DMS53 treated with DMSO at 0.1 percent for 48 hours (cell line): ENCODE measurements around the gene AFF3.
"Not testable (repeated sequence)": the region's sequence is repeated elsewhere in the genome, so short reads cannot be mapped to it uniquely, and the experiment has no call there.

Experiments used
- DNase-seq: peaks from one replicate; lab custom pipeline; 2025; ENCODE audit not compliant: unreplicated experiment; lab: John Stamatoyannopoulos, UW

The AFF3 gene

DNA sequence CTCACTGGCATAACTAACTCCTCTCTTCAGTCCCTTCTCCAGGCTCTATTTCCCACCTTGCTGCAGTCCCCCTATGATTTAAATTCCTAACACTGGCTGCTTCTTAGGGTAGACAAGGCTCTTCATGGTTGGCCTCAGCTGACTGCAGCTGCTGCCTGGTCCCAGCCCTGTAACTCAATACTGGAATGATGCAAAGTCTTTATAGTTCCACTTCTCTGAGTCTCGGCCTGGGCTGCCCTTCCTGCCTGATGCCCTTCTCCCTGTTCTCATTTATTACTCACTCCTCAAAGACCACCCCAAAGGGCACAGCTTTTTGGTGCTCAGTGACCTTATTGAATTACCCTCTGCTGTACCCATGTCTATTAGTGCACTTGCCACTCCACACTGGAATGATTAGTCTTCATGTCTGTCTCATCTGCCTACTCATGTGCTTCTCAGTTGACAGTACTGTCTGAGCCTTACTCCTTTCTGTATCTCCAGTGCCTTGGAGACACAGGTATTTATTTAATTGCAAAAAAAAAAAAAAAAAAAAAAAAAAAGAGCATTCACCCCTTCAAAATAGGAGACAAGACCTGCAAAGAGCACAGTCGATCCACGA is 453.1 kb downstream of the AFF3 start:
- peak; percentile 45 for DNase-seq

DNA sequence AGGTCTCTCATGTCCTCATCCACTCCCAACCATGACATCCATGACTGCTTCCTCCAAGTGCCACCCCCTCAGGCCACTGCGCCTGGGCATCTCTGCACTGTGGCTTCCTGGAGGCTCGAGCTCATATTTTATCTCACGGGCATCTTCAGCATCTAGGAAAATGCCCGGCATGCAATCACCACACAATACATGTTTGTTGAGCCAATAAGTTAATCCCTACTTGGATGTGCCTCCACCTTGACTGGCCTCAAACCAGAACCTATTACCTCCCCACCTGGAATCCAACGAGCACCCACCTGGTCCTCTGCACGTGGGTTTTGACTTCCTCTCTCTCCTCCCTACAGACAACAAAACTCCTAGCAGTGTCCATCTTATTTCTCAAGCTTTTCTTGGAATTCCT is 453.7 kb downstream of the AFF3 start:
- no peak for DNase-seq

GRCh38 chr2:99682275-99683060 is 459.9 kb downstream of the AFF3 start:
- DNase-seq = no peak

GRCh38 chr2:99680946-99681345 is 461.4 kb downstream of the AFF3 start:
- DNase-seq = no peak

- DNase-seq = no peak
These were observed 462.9 kb downstream of the AFF3 start for GRCh38 chr2:99679518-99679917.

- no peak for DNase-seq
These were observed 463.8 kb downstream of the AFF3 start for GRCh38 chr2:99678625-99679024.

DNA sequence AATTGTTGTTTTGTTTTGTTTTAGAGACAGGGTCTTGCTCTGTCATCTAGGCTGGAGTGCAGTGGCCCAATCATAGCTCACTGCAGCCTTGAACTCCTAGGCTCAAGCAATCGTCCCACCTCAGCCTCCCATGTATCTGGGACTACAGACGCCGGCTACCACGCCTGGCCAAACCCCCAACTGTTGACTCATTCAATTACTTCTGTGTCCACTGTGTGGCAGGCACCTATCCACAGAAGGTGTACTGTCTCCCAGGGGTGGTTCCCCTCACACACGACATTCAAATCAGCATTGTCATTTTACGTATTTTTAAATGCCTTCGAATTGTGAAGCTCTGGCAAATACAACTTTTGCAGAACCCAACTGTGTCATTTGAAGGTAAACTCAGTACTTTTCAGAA is 464.6 kb downstream of the AFF3 start:
- DNase-seq = no peak

- DNase-seq = no peak
These were observed 467.2 kb downstream of the AFF3 start for GRCh38 chr2:99675130-99675661.

DNA sequence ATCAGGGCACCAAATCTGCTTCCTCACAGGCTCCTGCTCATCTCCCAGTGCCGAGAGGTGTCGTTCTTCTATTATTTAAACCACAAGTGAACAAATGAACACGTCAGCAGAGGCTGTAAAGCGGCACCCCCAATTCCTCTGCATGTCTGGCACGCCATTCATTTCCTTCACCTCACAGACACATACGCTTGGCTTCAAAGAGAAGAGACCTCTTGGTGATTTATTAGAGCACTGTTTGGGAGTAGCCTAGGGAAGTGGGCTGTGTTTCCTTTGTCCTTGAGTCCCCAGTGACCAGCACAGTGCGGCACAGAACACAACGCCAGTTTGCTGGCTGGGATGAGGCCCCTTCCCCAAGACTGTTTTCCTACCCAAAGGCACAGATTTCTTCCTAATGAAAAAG is 468.3 kb downstream of the AFF3 start:
- DNase-seq = no peak

DNA sequence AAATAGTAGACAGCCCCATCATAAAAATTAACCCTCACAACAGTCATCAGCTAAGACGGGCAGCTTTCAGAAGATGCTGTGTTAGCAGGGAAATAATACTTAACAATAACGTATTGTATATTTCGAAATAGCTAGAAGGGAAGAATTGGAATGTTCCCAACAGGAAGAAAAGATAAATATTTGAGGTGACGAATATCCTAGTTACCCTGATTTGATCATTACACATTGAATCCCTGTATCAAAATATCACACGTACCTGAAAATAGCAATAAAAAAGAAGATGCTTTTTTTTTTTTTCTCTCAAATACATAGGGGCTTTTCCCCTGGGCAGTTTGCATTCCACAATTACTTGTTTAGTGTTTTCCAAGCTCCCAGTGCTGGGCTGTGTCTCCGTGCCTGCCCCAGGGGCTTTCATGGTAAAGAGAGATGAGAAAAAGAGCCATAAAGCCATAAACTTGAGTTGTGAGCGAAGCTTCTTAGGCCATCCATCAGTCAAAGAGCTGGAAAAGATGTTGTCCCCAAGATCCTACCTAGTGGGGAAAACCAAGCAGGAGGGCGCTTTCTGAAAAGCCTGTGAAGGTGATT is 469.5 kb downstream of the AFF3 start:
- no peak for DNase-seq

GRCh38 chr2:99670768-99671734 is 471.3 kb downstream of the AFF3 start:
- no peak for DNase-seq

DNA sequence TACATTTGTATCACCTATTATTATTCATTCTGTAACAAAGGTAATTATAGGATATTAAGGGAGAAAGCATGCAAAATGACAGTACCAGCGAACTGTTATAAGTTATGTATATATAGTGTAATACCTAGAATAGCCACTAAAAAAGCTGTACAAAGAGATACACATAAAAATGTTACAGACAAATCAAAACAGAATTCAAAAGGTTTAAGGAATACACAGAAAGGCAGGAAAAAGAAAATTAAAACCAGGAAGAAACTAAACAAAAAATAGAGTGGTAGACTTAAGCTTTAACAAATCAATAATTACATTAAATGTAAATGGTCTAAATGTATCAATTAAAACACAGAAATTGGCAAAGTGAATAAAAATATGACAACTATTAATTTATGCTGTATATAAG is 476.1 kb downstream of the AFF3 start:
- no peak for DNase-seq

DNA sequence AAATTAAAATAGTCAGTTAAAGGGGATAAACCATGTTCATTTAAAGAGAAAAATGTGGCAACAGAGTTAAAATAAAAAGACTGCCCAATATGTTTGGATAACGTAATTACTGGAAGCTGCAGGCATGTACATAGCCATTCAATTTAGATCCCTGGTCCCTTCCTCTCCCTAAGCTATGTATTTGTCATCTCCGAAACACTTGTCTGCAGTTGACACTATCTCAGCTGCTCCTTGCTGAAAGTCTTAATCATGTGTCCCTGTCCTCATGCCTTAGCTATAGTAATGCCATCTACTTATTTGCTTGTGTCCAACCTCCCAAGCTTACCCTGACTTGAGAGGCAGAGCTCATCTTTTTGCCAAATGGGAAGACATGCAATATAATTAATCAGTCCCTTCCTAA is 478.7 kb downstream of the AFF3 start:
- DNase-seq = no peak

- no peak for DNase-seq
These were observed 479.5 kb downstream of the AFF3 start for GRCh38 chr2:99662761-99663341.

DNA sequence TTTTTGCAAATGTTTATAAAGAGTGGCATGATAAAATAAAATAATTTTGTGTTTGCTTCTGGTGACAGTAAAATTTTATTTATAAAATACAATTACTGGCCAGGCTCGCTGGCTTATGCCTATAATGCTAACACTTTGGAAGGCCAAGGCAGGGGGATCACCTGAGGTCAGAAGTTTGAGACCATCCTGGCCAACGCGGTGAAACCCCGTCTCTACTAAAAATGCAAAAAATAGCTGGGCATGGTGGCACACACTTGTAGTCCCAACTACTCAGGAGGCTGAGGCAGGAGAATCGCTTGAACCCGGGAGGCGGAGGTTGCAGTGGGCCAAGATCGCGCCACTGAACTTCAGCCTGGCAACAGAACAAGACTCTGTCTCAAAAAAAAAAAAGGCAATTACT is 480.6 kb downstream of the AFF3 start:
- not testable (repeated sequence) for DNase-seq

- no peak for DNase-seq
These were observed 481.6 kb downstream of the AFF3 start for GRCh38 chr2:99660616-99661406.

DNA sequence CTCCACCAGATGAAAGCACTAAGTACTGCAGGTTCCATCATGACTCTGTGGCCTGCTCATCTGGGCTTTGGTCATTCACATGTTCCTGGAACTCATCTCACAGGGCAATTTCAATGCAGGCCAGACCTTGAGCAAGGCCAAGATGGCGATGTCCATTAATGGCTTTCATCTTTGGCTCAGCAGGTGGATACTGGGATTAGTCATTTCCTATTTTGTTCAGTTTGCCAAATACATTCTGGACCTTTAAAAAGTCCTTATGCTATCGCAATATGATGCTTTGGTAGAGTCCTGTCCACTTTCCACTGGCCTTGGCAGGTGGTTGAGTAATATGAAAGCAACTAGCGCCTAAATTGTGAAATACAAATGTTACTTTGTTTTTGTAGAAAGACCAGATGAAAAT is 482.5 kb downstream of the AFF3 start:
- DNase-seq = no peak

DNA sequence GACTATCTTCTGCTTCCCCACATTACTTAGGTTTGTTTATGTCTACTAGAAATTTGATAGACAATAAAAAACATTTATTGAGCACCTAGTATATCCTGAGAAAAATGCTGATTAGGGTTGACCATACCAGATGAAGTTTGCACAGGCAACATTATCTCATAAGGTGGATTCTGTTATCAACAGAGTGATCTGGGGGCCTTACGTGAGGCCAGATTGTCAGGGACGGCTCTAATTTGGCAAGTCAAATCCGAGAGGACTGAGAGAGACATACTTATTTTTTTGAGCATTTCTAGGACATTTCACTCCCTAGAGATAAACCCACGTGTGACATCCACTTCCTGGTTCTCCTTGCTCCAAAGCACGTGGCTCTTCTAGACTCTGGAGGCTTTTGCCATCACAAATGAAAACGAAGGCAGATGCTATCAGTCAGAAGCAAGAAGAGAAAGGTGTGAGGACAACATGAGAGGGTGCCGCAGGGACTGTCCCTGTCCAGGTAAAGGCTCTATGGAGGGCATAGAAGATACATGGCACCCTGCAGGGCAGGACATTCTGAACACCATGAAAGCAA is 484.6 kb downstream of the AFF3 start:
- DNase-seq = no peak

DNA sequence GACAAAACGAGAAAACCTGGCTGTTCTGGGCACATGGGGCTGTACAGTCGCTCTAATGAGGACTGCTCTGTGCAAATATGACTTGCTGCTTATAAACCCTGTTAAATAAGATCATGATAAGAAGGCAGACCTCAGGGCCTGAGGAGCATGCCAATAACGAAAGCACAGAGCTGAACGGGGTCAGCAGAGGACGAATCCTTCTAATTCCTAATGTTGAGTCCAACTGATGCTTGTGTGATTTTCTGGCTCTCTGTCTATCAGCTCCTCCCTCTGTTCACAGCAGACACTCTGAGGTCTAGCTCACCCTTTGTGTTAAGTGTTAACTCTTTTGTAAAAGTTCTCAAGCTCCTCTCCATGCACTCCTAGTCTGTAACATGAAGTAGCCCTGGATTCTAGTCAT is 485.4 kb downstream of the AFF3 start:
- no peak for DNase-seq

- no peak for DNase-seq
These were observed 489.0 kb downstream of the AFF3 start for GRCh38 chr2:99653433-99653832.
